Skeletal muscle tissue (tissue), 2 donors: ENCODE data around the gene MROH2B. TPM values are rescaled to one million over a fixed set of nuclear protein-coding genes. Genes with fewer than 3 reads are reported as not detected.

Source experiments
- small RNA-seq: library from RNA; depleted of rRNA; stranded (forward); fragments of <200 nt; gene quantifications from one replicate; pipeline ENCODE3, GENCODE V24; 2014
- total RNA-seq: library from RNA; depleted of rRNA; stranded (reverse); fragments of >200 nt; gene quantifications from one replicate; pipeline ENCODE4 v1.2.3, GENCODE V29; 2014

Gene MROH2B
- total RNA-seq, 1 donor from 2014 or later = not detected

Small RNA genes lying within 50 kb of the gene (small RNA-seq; reads per million reads assigned to genes)
- not detected for gene AC114967.1

Other genes starting within 250 kb of the MROH2B start
- 2,214 TPM for gene RPL37, start 236.1 kb downstream of the MROH2B start, total RNA-seq
- gene CARD6, start 230.0 kb downstream of the MROH2B start, total RNA-seq = 3.1 TPM
- 15.1 TPM for gene C7, start 161.8 kb downstream of the MROH2B start, total RNA-seq
- gene C6, start 142.2 kb upstream of the MROH2B start, total RNA-seq = not detected